Stimulated activated CD4-positive, alpha-beta T cell treated with anti-CD3 and anti-CD28 coated beads, Interleukin-4, amount 100 ng/mL, for 4 hours (primary cell): ENCODE results near the gene FGFR2.

Experiments used
- DNase-seq, 2 experiments: peaks; one replicate each; pipeline ENCODE4 v3.0.0-alpha.2; 2020

Gene FGFR2

GRCh38 chr10:121609426-121610380, 11.5 kb upstream of the FGFR2 start:
- DNase-seq: no peak

GRCh38 chr10:121608469-121609190, 10.4 kb upstream of the FGFR2 start:
- peak in 1 of 2 experiments; percentile 36 for DNase-seq

GRCh38 chr10:121607310-121608055, 9.2 kb upstream of the FGFR2 start:
- DNase-seq: no peak

- DNase-seq: no peak
Observed at GRCh38 chr10:121605708-121606107, 7.5 kb upstream of the FGFR2 start.

- DNase-seq: no peak
Observed at GRCh38 chr10:121601458-121601857, 3.2 kb upstream of the FGFR2 start.

GRCh38 chr10:121600611-121601010, 2.4 kb upstream of the FGFR2 start:
- no peak for DNase-seq

- no peak for DNase-seq
Observed at GRCh38 chr10:121599947-121600346, 1.7 kb upstream of the FGFR2 start.

- no peak for DNase-seq
Observed at GRCh38 chr10:121597504-121598262, 561 bp downstream of the FGFR2 start.

GRCh38 chr10:121596689-121597503, 1.3 kb downstream of the FGFR2 start:
- no peak for DNase-seq

GRCh38 chr10:121595806-121596688, 2.2 kb downstream of the FGFR2 start:
- no peak for DNase-seq

GRCh38 chr10:121595351-121595805, 2.9 kb downstream of the FGFR2 start:
- no peak for DNase-seq

- DNase-seq: no peak
Observed at GRCh38 chr10:121594623-121595350, 3.5 kb downstream of the FGFR2 start.

GRCh38 chr10:121594076-121594475, 4.2 kb downstream of the FGFR2 start:
- no peak for DNase-seq

- no peak for DNase-seq
Observed at GRCh38 chr10:121593281-121594075, 4.8 kb downstream of the FGFR2 start.

- DNase-seq: no peak
Observed at GRCh38 chr10:121592155-121592890, 5.9 kb downstream of the FGFR2 start.

GRCh38 chr10:121591186-121591585, 7.1 kb downstream of the FGFR2 start:
- no peak for DNase-seq

- DNase-seq: no peak
Observed at GRCh38 chr10:121590772-121591171, 7.5 kb downstream of the FGFR2 start.

- DNase-seq: no peak
Observed at GRCh38 chr10:121589553-121589952, 8.7 kb downstream of the FGFR2 start.
